Renal cortical epithelial cell (primary cell): ENCODE measurements around the gene SLC19A1. TPM values are rescaled to one million over a fixed set of nuclear protein-coding genes. Genes with fewer than 3 reads are reported as not detected.
"Not testable (repeated sequence)": the region's sequence is repeated elsewhere in the genome, so short reads cannot be mapped to it uniquely, and the experiment has no call there.

Experiments used
- DNase-seq: peaks from one replicate; pipeline ENCODE4 v3.0.0-alpha.2; 2011; ENCODE audit warnings: low read depth
- total RNA-seq: library from RNA; depleted of rRNA; stranded (reverse); fragments of >200 nt; gene quantifications from 2 replicates; pipeline ENCODE4 v1.2.3, GENCODE V29; 2014

Gene SLC19A1
- total RNA-seq, 1 donor from 2014 or later: 8.2 TPM

GRCh38 chr21:45576838-45577737 lies 34.8 kb upstream of the SLC19A1 start:
- DNase-seq: no peak

GRCh38 chr21:45575993-45576837 lies 34.0 kb upstream of the SLC19A1 start:
- DNase-seq: no peak

DNA sequence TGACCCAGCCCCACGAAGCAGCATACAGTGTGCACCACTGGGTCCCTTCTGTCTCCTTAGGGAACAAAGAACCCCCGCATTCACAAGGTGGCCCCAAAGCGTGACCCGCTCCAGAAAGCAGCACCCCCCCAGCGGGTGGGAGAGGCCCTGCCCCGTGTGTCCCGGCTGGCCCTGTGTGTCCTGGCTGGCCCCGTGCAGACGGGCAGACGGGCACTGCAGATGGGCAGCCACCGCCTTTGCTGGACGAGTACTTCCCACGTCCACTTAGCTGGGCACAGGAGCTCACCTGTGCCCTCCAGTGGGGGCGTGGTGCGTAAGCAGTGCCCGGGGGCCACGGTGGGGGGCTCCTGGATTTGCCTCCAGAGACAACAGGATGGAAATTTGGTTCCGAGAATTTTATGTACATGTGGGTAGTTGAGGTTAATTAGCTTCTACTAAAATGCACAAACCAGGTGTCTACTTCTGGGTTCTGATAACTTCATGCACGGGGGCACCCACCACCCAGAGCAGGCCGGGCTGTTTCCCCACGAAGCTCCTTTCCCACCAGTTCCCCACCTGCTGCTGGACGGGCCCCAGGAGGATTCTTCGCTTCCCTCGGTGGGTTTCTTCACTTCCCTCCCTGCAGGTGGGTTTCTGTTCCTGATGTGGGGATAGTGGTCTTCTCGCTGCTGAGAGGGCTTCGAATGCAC lies 33.2 kb upstream of the SLC19A1 start:
- DNase-seq: no peak

DNA sequence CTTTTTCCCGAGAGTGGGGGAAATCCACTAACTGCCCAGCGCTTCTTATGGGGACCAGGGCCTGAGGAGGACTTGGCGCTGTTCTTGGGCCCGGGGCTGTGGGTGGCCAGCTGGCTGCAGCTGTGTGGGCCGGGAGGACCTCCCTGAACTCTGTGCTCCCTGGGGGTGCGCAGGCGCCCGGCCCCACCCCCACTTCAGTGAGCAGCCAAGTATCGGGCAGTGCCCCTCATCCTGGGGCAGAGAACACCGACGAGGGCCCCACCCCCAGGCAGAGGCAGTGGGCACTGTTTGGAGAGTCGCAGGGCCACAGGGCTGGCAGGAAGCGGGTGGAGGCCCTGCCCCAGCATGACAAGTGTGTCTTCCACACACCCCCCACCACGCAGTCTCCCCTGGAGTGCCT lies 32.5 kb upstream of the SLC19A1 start:
- no peak for DNase-seq

GRCh38 chr21:45574081-45574501 lies 31.9 kb upstream of the SLC19A1 start:
- no peak for DNase-seq

GRCh38 chr21:45573452-45574035 lies 31.3 kb upstream of the SLC19A1 start:
- no peak for DNase-seq

DNA sequence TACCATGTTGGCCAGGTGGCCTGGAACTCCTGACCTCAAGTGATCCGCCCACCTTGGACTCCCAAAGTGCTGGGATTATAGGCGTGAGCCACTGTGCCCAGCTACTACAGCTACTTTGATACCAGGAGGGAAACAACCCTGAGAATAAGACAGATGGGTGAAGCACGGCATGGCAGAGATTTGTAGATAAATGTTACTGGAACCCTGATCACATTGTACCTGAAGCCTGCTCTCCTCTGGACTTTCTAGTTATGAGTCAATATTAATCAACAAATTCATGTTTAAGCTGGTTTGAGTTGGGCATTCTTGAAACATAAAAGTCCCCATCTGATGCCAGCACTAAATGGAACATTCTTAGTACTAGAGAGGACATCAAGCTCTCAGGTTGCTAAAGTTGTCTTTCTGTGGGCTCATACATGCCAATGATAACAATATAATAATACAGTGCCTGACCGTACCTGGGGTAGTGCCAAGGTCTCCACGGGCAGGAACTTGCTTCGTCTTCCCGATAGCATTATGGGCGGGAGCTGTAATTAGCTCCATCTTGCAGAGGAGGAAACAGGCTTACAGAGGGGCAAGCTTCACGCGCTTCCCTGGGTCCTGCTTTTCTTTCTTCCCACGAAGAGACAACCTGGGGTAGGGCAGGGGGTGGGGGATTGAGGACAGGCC lies 30.7 kb upstream of the SLC19A1 start:
- DNase-seq: no peak

- DNase-seq: no peak
These were observed 30.0 kb upstream of the SLC19A1 start for GRCh38 chr21:45572231-45572630.

- no peak for DNase-seq
These were observed 29.4 kb upstream of the SLC19A1 start for GRCh38 chr21:45571641-45572040.

DNA sequence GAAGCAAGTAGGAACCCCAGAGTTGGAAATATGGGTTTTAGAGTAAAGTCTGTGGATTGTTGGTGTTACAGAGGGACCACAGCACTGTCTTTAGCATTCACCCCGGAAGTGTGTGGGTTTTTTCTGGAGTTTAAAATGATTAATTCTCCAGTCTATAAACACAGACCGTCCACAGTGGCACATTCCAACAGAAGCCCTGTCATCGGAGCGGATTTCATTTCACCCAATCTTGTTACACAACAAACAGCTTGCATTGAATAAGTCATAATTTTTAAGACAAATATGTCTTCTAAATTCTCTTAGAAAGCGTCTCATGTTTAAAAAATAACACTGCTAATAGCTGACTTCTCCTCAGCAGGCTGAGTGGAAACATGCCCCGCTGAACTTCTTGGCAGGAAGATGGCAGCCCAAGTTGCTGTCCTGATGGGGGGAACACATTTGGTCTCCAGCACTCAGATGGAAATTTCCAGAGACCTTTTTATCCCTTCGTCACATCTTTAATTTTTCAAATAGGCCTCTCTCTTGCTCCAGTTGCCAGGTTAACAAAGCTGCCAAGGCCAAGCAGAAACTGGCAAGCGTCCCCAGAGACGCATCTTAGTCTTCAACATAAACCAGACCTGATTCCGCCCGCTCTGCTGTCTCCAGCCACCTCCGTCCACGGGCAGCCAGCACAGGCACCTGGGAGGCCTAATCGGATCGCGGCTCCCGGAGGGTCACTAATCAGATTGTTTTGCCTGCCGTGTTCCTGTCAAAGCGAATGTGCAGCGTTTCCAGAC lies 28.8 kb upstream of the SLC19A1 start:
- no peak for DNase-seq

DNA sequence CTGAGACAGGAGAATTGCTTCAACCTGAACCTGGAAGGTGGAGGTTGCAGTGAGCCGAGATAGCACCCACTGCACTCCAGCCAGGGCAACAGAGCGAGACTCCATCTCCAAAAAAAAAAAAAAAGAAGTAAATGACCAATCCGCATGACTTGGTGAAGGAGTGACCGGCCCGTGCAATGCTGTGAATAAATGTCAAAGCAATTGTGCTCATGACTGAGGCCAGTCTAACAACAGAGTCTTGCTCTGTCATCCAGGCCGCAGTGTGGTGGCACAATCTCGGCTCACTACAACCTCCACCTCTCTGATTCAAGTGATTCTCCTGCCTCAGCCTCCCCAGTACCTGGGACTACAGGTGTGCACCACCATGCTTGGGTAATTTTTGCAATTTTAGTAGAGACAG lies 27.8 kb upstream of the SLC19A1 start:
- no peak for DNase-seq

DNA sequence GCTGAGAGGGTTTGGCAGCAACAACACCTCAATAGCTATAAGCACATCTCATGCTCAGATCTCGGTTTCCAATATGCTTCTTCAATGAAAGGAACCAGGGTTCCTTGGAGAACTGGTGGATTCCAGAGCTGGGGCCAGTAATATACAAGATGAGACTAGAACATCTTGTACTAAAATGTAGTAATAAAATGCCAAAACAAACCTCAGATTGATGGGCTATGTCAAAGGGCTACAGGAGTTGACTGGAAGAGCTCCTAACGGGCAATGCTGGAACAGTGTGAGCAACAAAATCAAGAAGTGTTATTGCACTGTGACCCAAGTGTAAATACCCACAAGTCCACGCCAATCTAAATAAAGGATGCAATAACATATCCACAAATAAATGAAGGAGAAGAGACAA lies 26.1 kb upstream of the SLC19A1 start:
- DNase-seq: no peak

DNA sequence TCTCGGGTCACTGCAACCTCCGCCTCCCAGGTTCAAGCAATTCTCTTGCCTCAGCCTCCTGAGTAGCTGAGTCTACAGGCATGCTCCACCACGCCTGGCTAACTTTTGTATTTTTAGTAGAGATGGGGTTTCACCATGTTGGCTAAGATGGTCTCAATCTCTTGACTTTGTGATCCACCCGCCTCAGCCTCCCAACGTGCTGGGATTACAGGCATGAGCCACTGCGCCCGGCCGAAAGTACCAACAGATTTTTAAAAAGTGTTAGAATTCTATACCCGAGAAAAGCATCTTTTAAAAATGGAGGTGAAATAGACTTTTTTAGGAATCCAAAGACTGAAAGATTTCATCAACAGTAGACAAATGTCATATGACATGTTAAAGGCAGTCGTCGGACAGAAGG lies 21.9 kb upstream of the SLC19A1 start:
- DNase-seq: not testable (repeated sequence)

GRCh38 chr21:45562965-45563364 lies 20.7 kb upstream of the SLC19A1 start:
- DNase-seq: peak; percentile 36

GRCh38 chr21:45562402-45562801 lies 20.2 kb upstream of the SLC19A1 start:
- no peak for DNase-seq

GRCh38 chr21:45561241-45561640 lies 19.0 kb upstream of the SLC19A1 start:
- not testable (repeated sequence) for DNase-seq

DNA sequence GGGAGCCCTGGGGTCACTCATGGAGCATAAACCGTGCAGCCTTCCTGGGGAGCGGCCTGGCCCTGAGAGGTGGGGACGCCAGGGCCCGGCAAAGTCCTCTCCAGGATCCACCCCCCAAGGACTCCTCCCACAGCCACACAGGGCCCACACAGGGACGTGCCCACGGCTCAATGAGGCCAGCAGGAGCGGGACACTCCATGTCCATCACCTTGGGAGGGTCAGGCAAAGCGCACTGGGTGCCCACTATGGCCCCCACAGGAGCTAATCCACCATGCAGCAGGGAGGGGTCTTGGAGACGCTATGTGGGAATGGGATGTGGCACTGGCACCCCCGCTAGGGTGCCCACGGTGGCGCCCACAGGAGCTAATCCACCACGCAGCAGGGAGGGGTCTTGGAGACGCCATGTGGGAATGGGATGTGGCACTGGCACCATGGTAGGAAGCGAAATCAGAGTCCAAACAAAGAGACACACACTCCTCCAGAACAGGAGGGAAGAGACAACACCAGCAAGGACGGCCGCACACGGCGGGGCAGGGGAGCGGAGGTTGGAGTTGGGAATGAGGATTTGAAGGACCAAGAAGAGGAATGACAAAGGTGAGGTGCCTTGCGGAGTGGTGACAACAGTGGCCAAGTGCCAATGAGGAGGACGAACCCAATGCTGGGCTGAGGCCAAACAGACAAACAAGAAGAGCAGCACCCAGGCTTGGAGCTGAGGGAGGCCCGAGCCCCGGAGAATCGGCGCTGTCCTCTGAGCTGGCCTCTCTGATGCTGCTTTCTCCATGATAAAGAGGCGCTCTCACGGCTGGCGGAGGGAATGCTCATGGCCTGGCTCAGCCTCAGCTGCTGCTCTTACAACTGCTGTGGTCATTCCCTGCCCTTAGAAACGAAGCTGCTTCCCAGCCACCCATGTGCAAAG lies 18.1 kb upstream of the SLC19A1 start:
- DNase-seq: no peak

- no peak for DNase-seq
These were observed 17.2 kb upstream of the SLC19A1 start for GRCh38 chr21:45559216-45560105.
